IPS-18a (cell line): Measurements from ENCODE around the gene MTHFR.

Experiments used
- H3K27ac ChIP-seq: one replicate; pipeline ENCODE4 v1.5.1; 2013; ENCODE audit warnings: low read length
- H3K27me3 ChIP-seq: one replicate; pipeline ENCODE4 v1.6.1; 2013; ENCODE audit warnings: mild to moderate bottlenecking, low read length; ENCODE audit not compliant: control insufficient read depth, insufficient read depth
- H3K36me3 ChIP-seq: one replicate; pipeline ENCODE4 v1.6.1; 2013; ENCODE audit warnings: low read depth, low read length; ENCODE audit not compliant: control insufficient read depth
- H3K4me1 ChIP-seq: one replicate; pipeline ENCODE4 v1.6.1; 2013; ENCODE audit warnings: low read depth, low read length; ENCODE audit not compliant: control insufficient read depth
- H3K4me3 ChIP-seq: one replicate; pipeline ENCODE4 v1.5.1; 2013; ENCODE audit warnings: low read length
- H3K9ac ChIP-seq: one replicate; pipeline ENCODE4 v1.6.1; 2013; ENCODE audit warnings: mild to moderate bottlenecking, low read length, moderate library complexity
- H3K9me3 ChIP-seq: one replicate; pipeline ENCODE4 v1.6.1; 2013; ENCODE audit warnings: low read depth, low read length; ENCODE audit not compliant: control insufficient read depth

MTHFR gene

DNA sequence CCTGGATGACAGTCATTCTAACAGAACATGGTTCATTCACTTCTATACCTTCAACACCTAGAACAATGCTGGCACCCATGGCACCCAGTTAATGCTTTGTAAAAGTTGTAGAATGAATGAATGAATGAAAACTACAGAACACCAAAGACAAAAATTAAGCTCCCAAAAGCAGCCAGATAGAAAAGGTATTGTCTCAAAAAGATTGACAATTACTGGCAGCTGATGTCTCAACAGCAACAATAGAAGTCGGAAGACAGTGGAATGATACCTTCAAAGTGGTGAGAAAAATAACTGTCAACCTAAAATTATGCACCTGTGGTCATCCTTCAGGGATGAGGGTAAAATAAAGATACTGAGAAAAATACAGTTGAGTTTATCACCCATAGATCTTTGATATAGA lies 48.7 kb downstream of the MTHFR start:
- H3K36me3 ChIP-seq: no peaks in the 10 kb centered on the region
- no peaks in the 10 kb centered on the region for H3K9me3 ChIP-seq
- H3K4me3 ChIP-seq: no peak overlapping the region
- H3K27me3 ChIP-seq: peaks cover 24% of the 10 kb centered on the region
- no peak overlapping the region for H3K9ac ChIP-seq
- no peak overlapping the region for H3K27ac ChIP-seq
- H3K4me1 ChIP-seq: peaks cover 3% of the 10 kb centered on the region

DNA sequence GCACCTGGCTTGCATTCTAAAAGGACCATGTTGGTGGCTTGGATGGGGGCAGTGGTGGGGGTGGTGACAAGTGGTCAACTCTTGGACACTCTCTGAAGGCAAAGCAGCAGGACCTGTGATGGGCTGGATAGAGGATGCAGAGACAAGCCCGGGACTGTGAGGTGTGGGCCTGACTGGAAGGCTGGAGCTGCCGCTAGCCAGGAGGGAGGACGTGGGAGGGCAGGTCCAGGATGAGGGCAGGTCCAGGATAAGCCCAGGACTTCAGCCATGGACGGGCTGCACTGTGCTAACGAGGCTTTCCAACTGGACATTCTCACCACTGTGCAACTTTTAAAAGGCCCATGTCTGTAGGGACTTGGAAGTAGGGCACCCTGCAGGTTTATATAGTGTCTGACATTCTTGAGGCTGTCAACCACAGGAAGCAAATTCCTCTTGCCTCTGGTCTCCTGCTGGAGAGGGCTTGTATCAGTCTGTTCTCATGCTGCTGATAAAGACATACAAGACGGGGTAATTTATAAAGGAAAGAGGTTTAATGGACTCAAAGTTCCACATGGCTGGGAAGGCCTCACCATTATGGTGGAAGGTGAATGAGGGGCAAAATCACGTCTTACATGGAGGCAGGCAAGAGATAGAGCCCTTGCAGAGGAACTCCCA lies 52.1 kb downstream of the MTHFR start:
- H3K4me3 ChIP-seq: no peak overlapping the region
- no peaks in the 10 kb centered on the region for H3K27me3 ChIP-seq
- H3K9me3 ChIP-seq: no peaks in the 10 kb centered on the region
- H3K9ac ChIP-seq: no peak overlapping the region
- H3K4me1 ChIP-seq: peaks cover 3% of the 10 kb centered on the region
- H3K27ac ChIP-seq: no peak overlapping the region
- peaks cover 9% of the 10 kb centered on the region for H3K36me3 ChIP-seq

- no peak overlapping the region for H3K9ac ChIP-seq
- H3K4me1 ChIP-seq: peaks cover 3% of the 10 kb centered on the region
- H3K27me3 ChIP-seq: no peaks in the 10 kb centered on the region
- no peaks in the 10 kb centered on the region for H3K9me3 ChIP-seq
- H3K4me3 ChIP-seq: no peak overlapping the region
- H3K36me3 ChIP-seq: peaks cover 9% of the 10 kb centered on the region
- H3K27ac ChIP-seq: no peak overlapping the region
Measured at GRCh38 chr1:11752359-11753088, 53.2 kb downstream of the MTHFR start.

DNA sequence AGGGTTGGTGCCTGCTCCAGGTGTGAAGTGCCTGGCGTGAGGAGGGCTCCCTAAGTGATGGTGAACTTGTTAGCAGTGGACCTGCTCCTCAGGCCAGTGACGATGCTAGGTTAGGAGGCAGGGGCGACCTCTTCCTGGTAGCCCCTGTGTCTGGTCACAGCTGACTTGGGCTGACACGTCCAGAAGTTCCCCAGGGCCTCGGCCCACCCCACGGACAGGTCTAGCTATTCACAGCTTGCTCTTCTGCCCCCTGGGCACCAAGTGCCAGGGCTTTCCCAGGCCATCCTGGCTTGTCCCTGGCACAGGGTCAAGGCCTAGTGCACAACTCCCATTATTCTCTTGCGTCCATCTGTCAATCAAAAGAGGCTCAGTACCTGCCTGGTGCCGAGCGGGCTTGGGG lies 54.7 kb downstream of the MTHFR start:
- H3K36me3 ChIP-seq: peaks cover 15% of the 10 kb centered on the region
- H3K27me3 ChIP-seq: no peaks in the 10 kb centered on the region
- H3K4me3 ChIP-seq: no peak overlapping the region
- no peak overlapping the region for H3K27ac ChIP-seq
- no peaks in the 10 kb centered on the region for H3K9me3 ChIP-seq
- no peak overlapping the region for H3K9ac ChIP-seq
- H3K4me1 ChIP-seq: peaks cover 3% of the 10 kb centered on the region

- Histone ChIP-seq H3K9ac (no peak overlapping the region), H3K4me3 (no peak overlapping the region), H3K27ac (no peak overlapping the region)
Measured at GRCh38 chr1:11749996-11750395, 55.8 kb downstream of the MTHFR start.

DNA sequence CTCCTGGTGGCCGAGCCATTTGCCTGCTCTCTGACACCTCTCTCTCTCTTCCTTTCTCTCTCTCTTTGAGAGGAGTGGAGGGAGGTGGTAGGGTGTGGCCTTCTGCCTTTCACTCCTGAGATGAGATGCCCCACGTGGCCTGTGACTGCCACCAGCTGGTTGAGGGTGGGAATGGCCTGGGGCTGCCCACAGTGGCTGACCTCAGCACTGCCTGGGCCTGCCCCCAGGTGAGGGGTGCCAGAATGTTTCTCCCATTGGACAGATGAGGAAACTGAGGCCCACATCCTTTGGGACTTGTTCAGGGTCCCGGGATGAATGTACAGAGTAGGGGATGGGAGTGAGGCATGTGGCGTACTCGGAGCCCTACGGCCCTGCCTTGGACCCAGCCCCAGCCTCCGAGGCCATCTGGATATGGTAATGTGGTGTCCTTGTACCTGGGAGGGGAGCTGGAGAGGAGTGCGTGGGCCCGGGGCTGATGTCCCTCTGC lies 56.5 kb downstream of the MTHFR start:
- Histone ChIP-seq H3K27ac (no peak overlapping the region), H3K27me3 (no peaks in the 10 kb centered on the region), H3K9ac (no peak overlapping the region), H3K9me3 (no peaks in the 10 kb centered on the region), H3K36me3 (peaks cover 22% of the 10 kb centered on the region), H3K4me3 (no peak overlapping the region), H3K4me1 (peaks cover 3% of the 10 kb centered on the region)

More at GRCh38 chr1:11749996-11750395, 55.8 kb downstream of the MTHFR start:
- Histone ChIP-seq H3K4me1 (peaks cover 3% of the 10 kb centered on the region), H3K9me3 (no peaks in the 10 kb centered on the region), H3K36me3 (peaks cover 22% of the 10 kb centered on the region), H3K27me3 (no peaks in the 10 kb centered on the region)

- H3K9me3 ChIP-seq: no peaks in the 10 kb centered on the region
- peaks cover 3% of the 10 kb centered on the region for H3K4me1 ChIP-seq
- H3K4me3 ChIP-seq: no peak overlapping the region
- peaks cover 22% of the 10 kb centered on the region for H3K36me3 ChIP-seq
- no peak overlapping the region for H3K9ac ChIP-seq
- no peaks in the 10 kb centered on the region for H3K27me3 ChIP-seq
- H3K27ac ChIP-seq: no peak overlapping the region
Measured at GRCh38 chr1:11748294-11749202, 57.2 kb downstream of the MTHFR start.

- Histone ChIP-seq H3K27ac (no peak overlapping the region), H3K4me1 (no peaks in the 10 kb centered on the region), H3K9ac (no peak overlapping the region), H3K4me3 (no peak overlapping the region), H3K9me3 (no peaks in the 10 kb centered on the region), H3K27me3 (no peaks in the 10 kb centered on the region), H3K36me3 (peaks cover 22% of the 10 kb centered on the region)
Measured at GRCh38 chr1:11746795-11747487, 58.8 kb downstream of the MTHFR start.

GRCh38 chr1:11746092-11746491 lies 59.7 kb downstream of the MTHFR start:
- Histone ChIP-seq H3K9me3 (no peaks in the 10 kb centered on the region), H3K9ac (no peak overlapping the region), H3K4me1 (no peaks in the 10 kb centered on the region), H3K36me3 (peaks cover 22% of the 10 kb centered on the region), H3K4me3 (no peak overlapping the region), H3K27me3 (no peaks in the 10 kb centered on the region), H3K27ac (no peak overlapping the region)

GRCh38 chr1:11744287-11744686 lies 61.5 kb downstream of the MTHFR start:
- Histone ChIP-seq H3K4me1 (no peaks in the 10 kb centered on the region), H3K9me3 (no peaks in the 10 kb centered on the region), H3K27me3 (no peaks in the 10 kb centered on the region), H3K4me3 (no peak overlapping the region), H3K36me3 (peaks cover 13% of the 10 kb centered on the region), H3K27ac (no peak overlapping the region), H3K9ac (no peak overlapping the region)
